GM19395 (cell line): Measurements from ENCODE around the gene TLR6.
"Not testable (repeated sequence)": the region's sequence is repeated elsewhere in the genome, so short reads cannot be mapped to it uniquely, and the experiment has no call there.

ENCODE experiments used
- ATAC-seq: cut with Tn5 transposase; IDR thresholded peaks from one replicate; pipeline ENCODE4 v1.9.1; 2021; ENCODE audit warnings: mild to moderate bottlenecking, moderate library complexity; ENCODE audit not compliant: unreplicated experiment

TLR6 gene

GRCh38 chr4:38823766-38824165 lies 32.9 kb downstream of the TLR6 start:
- ATAC-seq, result no peak

- no peak for ATAC-seq
Observed at GRCh38 chr4:38822748-38823303, 33.8 kb downstream of the TLR6 start.

GRCh38 chr4:38821739-38822138 lies 34.9 kb downstream of the TLR6 start:
- no peak for ATAC-seq

GRCh38 chr4:38820329-38821061 lies 36.1 kb downstream of the TLR6 start:
- ATAC-seq, result peak; percentile 63

- ATAC-seq, result no peak
Observed at GRCh38 chr4:38819569-38819968, 37.0 kb downstream of the TLR6 start.

- ATAC-seq, result peak; percentile 55
Observed at GRCh38 chr4:38818441-38818976, 38.1 kb downstream of the TLR6 start.

GRCh38 chr4:38815885-38816782 lies 40.5 kb downstream of the TLR6 start:
- ATAC-seq, result no peak

- no peak for ATAC-seq
Observed at GRCh38 chr4:38814386-38814785, 42.2 kb downstream of the TLR6 start.

- ATAC-seq, result no peak
Observed at GRCh38 chr4:38811297-38811696, 45.3 kb downstream of the TLR6 start.

GRCh38 chr4:38807462-38807861 lies 49.2 kb downstream of the TLR6 start:
- ATAC-seq, result not testable (repeated sequence)

GRCh38 chr4:38806251-38806650 lies 50.4 kb downstream of the TLR6 start:
- ATAC-seq, result not testable (repeated sequence)

GRCh38 chr4:38805530-38806145 lies 51.0 kb downstream of the TLR6 start:
- peak; percentile 84 for ATAC-seq

GRCh38 chr4:38804654-38805295 lies 51.8 kb downstream of the TLR6 start, which contains the start of gene TLR1:
TLR1 (minus strand) TSS chr4:38804791; CDS start chr4:38798831, 5,960 bp downstream.
- ATAC-seq, result peak; percentile 30

GRCh38 chr4:38803833-38804653 lies 52.6 kb downstream of the TLR6 start:
- peak; percentile 52 for ATAC-seq

GRCh38 chr4:38802561-38803355 lies 53.9 kb downstream of the TLR6 start:
- no peak for ATAC-seq

GRCh38 chr4:38800961-38801450 lies 55.6 kb downstream of the TLR6 start:
- ATAC-seq, result no peak

GRCh38 chr4:38800366-38800765 lies 56.3 kb downstream of the TLR6 start:
- no peak for ATAC-seq

GRCh38 chr4:38795087-38795486 lies 61.5 kb downstream of the TLR6 start:
- no peak for ATAC-seq
